HG03442 (cell line): Measurements from ENCODE around the gene MAP2K1.
"Not testable (repeated sequence)": the region's sequence is repeated elsewhere in the genome, so short reads cannot be mapped to it uniquely, and the experiment has no call there.

ENCODE experiments used
- ATAC-seq: cut with Tn5 transposase; IDR thresholded peaks from one replicate; pipeline ENCODE4 v1.9.1; 2021; ENCODE audit warnings: mild to moderate bottlenecking, moderate library complexity; ENCODE audit not compliant: unreplicated experiment

MAP2K1 gene

GRCh38 chr15:66472176-66472999 is 85.7 kb downstream of the MAP2K1 start:
- peak; percentile 83 for ATAC-seq

GRCh38 chr15:66474135-66474534 is 87.4 kb downstream of the MAP2K1 start:
- ATAC-seq, result no peak

GRCh38 chr15:66474963-66475362 is 88.3 kb downstream of the MAP2K1 start:
- no peak for ATAC-seq

- ATAC-seq, result no peak
Measured at GRCh38 chr15:66476535-66476934, 89.8 kb downstream of the MAP2K1 start.

- no peak for ATAC-seq
Measured at GRCh38 chr15:66477011-66477410, 90.3 kb downstream of the MAP2K1 start.

GRCh38 chr15:66480267-66480666 is 93.6 kb downstream of the MAP2K1 start:
- ATAC-seq, result no peak

- no peak for ATAC-seq
Measured at GRCh38 chr15:66481107-66481856, 94.6 kb downstream of the MAP2K1 start.

GRCh38 chr15:66482539-66482938 is 95.8 kb downstream of the MAP2K1 start:
- ATAC-seq, result no peak

GRCh38 chr15:66483131-66483566 is 96.4 kb downstream of the MAP2K1 start:
- ATAC-seq, result no peak

- no peak for ATAC-seq
Measured at GRCh38 chr15:66484539-66485112, 97.9 kb downstream of the MAP2K1 start.

- no peak for ATAC-seq
Measured at GRCh38 chr15:66486887-66487286, 100.2 kb downstream of the MAP2K1 start.

- ATAC-seq, result no peak
Measured at GRCh38 chr15:66488525-66488924, 101.8 kb downstream of the MAP2K1 start.

- no peak for ATAC-seq
Measured at GRCh38 chr15:66489179-66489791, 102.6 kb downstream of the MAP2K1 start.

- no peak for ATAC-seq
Measured at GRCh38 chr15:66491846-66492245, 105.1 kb downstream of the MAP2K1 start.

- no peak for ATAC-seq
Measured at GRCh38 chr15:66494262-66494661, 107.5 kb downstream of the MAP2K1 start.

GRCh38 chr15:66496951-66497501 is 110.3 kb downstream of the MAP2K1 start:
- ATAC-seq, result peak; percentile 8

GRCh38 chr15:66497502-66498455 is 111.1 kb downstream of the MAP2K1 start, which contains the start of gene SNAPC5:
Gene SNAPC5 (minus strand): TSS chr15:66497762. CDS start chr15:66497731, 31 bp downstream.
- peak; percentile 78 for ATAC-seq

GRCh38 chr15:66498501-66499386 is 112.0 kb downstream of the MAP2K1 start:
- no peak for ATAC-seq

- ATAC-seq, result not testable (repeated sequence)
Measured at GRCh38 chr15:66500346-66500745, 113.6 kb downstream of the MAP2K1 start.
